ENCODE results near the gene EIPR1.

EIPR1 gene

GRCh38 chr2:3321825-3322224, 55.8 kb downstream of the EIPR1 start:
- DNase-seq: no peak

- no peak for DNase-seq
Observed at GRCh38 chr2:3320910-3321605, 56.6 kb downstream of the EIPR1 start.

GRCh38 chr2:3319745-3320566, 57.7 kb downstream of the EIPR1 start:
- no peak for DNase-seq

- DNase-seq: no peak
Observed at GRCh38 chr2:3319134-3319533, 58.5 kb downstream of the EIPR1 start.

- no peak for DNase-seq
Observed at GRCh38 chr2:3317871-3318590, 59.6 kb downstream of the EIPR1 start.

GRCh38 chr2:3317277-3317685, 60.3 kb downstream of the EIPR1 start:
- DNase-seq: no peak

GRCh38 chr2:3316456-3317276, 61.0 kb downstream of the EIPR1 start:
- no peak for DNase-seq

- DNase-seq: no peak
Observed at GRCh38 chr2:3314626-3315025, 63.0 kb downstream of the EIPR1 start.

- no peak for DNase-seq
Observed at GRCh38 chr2:3313781-3314375, 63.7 kb downstream of the EIPR1 start.

- DNase-seq: no peak
Observed at GRCh38 chr2:3312576-3313345, 64.9 kb downstream of the EIPR1 start.

GRCh38 chr2:3311601-3312000, 66.0 kb downstream of the EIPR1 start:
- DNase-seq: no peak

GRCh38 chr2:3309496-3310355, 67.9 kb downstream of the EIPR1 start:
- DNase-seq: no peak

GRCh38 chr2:3307901-3308300, 69.7 kb downstream of the EIPR1 start:
- DNase-seq: no peak

- no peak for DNase-seq
Observed at GRCh38 chr2:3307236-3307635, 70.4 kb downstream of the EIPR1 start.

- no peak for DNase-seq
Observed at GRCh38 chr2:3305952-3306351, 71.7 kb downstream of the EIPR1 start.

GRCh38 chr2:3305431-3305830, 72.2 kb downstream of the EIPR1 start:
- no peak for DNase-seq

GRCh38 chr2:3303583-3304406, 73.8 kb downstream of the EIPR1 start:
- peak; percentile 82 for DNase-seq

- DNase-seq: no peak
Observed at GRCh38 chr2:3302751-3303582, 74.7 kb downstream of the EIPR1 start.

- no peak for DNase-seq
Observed at GRCh38 chr2:3302421-3302750, 75.2 kb downstream of the EIPR1 start.

Measured in CD4-positive, alpha-beta T cell treated with Interleukin-17A for 4 hours (primary cell).